Omental fat pad (tissue), 4 donors: ENCODE results near the gene SEZ6. TPM values are rescaled to one million over a fixed set of nuclear protein-coding genes. Genes with fewer than 3 reads are reported as not detected.
A peak's percentile ranks its signal among the peaks of the same experiment; 100 is the strongest.

ENCODE experiments used
- ATAC-seq: fragments of 150-250 bp; one replicate; pipeline ENCODE4 v1.9.1; 2016; ENCODE audit warnings: mild to moderate bottlenecking, moderate library complexity; ENCODE audit not compliant: low FRiP score
- DNase-seq: peaks from one replicate; pipeline ENCODE4 v3.0.0-alpha.2; 2019; ENCODE audit warnings: low spot score
- CTCF ChIP-seq, 3 donors: fragments of 450-650 bp; IDR thresholded peaks; one replicate each; pipeline ENCODE4 v1.5.1; 2016 to 2017; ENCODE audit warnings: antibody characterized with exemption in 3 of 3, mild to moderate bottlenecking in 3 of 3, moderate library complexity in 2 of 3
- total RNA-seq, 4 donors: library from RNA; depleted of rRNA; stranded (reverse); fragments of >200 nt; gene quantifications; one replicate each; pipeline ENCODE4 v1.1.0, GENCODE V29; 2016

The SEZ6 gene
- total RNA-seq, 4 donors from 2014 or later = not detected

- TF ChIP-seq CTCF (IDR thresholded peaks at IDR 0.05) = no peak
- DNase-seq = no peak
- ATAC-seq = no peak
These were observed 19.7 kb downstream of the SEZ6 start for GRCh38 chr17:28985950-28986713.

DNA sequence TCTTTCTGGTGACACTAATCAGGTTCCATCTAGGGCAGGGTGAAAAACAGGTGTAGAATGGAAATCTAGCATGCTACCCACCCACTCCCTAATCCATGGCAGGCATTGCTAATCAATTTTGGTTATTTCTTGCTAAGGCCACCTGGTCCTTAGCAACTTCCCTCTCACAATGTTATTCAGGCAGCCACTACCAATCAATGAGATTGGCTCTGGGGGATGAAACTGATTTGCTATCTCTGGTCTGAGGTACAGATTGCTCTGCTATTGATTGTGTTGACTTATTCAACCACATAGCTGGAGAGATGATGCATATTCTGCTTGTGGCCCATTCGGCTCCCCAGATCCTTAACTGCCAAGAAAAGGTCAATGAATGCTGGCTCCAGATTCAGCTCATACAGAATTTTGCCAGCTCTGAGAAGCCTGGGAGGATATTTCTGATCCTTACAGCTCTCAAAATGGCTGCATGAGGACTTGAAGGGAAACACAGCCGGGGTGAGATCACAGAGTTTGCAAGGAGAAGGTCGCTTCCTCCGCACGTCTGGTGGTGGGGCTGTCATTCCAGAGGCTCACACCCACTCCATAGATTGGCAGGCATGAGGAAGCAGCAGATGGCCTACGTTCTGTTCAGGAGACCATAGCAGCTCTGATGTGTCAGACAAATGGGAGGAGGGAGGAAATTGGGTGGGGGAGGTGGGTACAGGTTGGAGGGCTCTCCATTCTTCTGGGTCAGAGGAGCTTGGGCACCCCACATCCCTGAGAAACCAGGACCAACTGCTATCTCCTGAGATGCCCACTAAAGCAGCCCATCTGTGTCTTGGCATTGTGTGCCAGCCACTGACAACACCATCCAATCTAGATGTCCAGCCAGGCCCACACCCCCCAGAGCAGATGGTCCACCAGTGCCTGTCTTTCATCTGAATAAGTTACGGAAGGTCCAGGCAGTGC lies 22.3 kb downstream of the SEZ6 start:
- no peak for DNase-seq
- no peak for ATAC-seq
- no peak for TF ChIP-seq CTCF (IDR thresholded peaks at IDR 0.05)

GRCh38 chr17:28982131-28982793 lies 23.6 kb downstream of the SEZ6 start:
- no peak for TF ChIP-seq CTCF (IDR thresholded peaks at IDR 0.05)
- peak; percentile 18 for ATAC-seq
- DNase-seq = no peak

GRCh38 chr17:28978356-28978964 lies 27.4 kb downstream of the SEZ6 start:
- no peak for TF ChIP-seq CTCF (IDR thresholded peaks at IDR 0.05)
- no peak for DNase-seq
- ATAC-seq = no peak

DNA sequence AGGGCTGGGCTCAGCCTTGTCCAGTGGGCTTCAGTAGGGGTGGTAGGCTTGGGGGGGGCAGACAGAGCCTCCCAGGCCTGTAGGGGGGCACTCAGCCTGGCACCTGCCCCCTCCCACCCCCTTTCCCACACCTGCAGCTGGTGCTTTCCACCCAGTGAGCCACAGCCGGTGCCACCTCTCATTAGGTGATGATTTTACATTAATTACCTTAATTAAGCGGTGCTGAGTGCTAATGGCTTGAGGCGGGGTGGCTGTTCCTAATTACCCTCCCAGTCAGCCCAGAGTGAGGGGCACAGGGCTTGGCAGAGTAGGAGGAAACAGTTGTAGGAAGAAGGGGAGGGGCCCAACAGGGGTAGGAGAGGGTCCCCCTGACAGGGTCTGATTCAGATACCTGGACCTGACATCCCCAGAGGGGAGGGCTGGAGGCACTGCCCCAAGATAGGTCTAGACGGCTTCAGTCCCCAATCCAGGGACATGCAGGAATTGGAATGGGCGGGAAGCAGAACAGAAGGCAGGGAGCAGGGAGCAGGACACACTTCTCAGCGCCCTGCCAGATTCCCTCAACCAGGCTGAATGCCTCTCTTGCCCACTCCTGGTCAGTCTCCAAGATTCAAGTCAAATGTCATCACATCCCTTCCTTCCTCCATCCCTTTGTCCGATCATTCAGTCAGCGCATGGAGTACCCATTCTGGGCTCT lies 28.0 kb downstream of the SEZ6 start:
- no peak for TF ChIP-seq CTCF (IDR thresholded peaks at IDR 0.05)
- no peak for ATAC-seq
- no peak for DNase-seq

- no peak for ATAC-seq
- no peak for DNase-seq
- no peak for TF ChIP-seq CTCF (IDR thresholded peaks at IDR 0.05)
These were observed 30.2 kb downstream of the SEZ6 start for GRCh38 chr17:28975646-28976045.
